HG02938 (cell line): ENCODE measurements around the gene CISD3.

Source experiments
- ATAC-seq: cut with Tn5 transposase; IDR thresholded peaks from one replicate; pipeline ENCODE4 v1.9.1; 2021; ENCODE audit warnings: mild to moderate bottlenecking, moderate library complexity; ENCODE audit not compliant: unreplicated experiment

The CISD3 gene

GRCh38 chr17:38766341-38766740 is 36.2 kb downstream of the CISD3 start:
- ATAC-seq: no peak

GRCh38 chr17:38768417-38768816 is 38.3 kb downstream of the CISD3 start:
- ATAC-seq: no peak

DNA sequence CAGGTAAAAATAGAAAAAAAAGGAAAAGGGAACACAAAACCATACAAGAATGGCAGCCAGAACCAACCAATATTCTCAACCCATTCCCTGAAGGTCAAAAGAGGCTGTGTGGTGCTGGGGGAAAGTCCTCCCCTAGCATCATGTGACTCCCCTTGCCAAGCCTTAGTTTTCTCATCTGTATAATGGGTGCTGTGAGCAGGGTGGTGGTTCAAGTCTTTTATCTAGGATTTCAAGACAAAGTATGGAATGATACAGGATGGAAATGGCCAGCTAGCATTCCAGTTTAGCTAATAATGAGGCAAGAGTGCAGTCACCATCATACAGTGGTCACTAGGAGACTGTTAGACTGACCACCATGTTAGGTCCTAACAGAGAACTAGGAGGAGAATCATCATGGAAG is 43.1 kb downstream of the CISD3 start:
- ATAC-seq: no peak

DNA sequence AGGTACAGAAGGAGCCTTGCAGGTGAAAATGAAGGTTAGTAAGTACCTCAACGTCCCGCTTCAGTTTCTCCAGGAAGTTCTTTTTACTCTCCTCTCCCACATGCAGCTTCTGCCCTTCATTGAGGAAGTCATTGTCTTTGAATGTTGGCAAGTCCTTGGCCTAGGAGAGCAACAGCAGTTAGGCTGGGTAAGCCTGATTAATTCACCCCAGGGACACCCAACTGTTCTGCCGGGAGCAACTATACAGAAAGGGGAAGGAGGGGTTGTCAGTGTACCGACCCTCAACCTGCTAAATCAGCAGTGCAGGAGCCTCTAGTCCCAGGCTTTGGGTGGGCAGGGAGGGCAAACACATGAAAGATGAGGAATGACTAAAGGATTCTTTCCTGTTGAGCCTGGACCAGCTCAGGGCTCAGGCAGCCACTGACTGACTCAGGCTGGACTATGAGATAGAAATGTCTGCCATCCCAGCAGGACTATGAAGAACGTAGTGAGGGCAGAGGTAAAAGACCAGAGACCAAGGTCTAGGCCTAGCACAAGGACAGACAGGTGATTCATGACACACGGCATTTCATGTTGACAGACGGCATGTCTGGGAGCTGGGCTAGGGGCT is 47.6 kb downstream of the CISD3 start:
- ATAC-seq: no peak

GRCh38 chr17:38779965-38780752 is 50.0 kb downstream of the CISD3 start:
- no peak for ATAC-seq

DNA sequence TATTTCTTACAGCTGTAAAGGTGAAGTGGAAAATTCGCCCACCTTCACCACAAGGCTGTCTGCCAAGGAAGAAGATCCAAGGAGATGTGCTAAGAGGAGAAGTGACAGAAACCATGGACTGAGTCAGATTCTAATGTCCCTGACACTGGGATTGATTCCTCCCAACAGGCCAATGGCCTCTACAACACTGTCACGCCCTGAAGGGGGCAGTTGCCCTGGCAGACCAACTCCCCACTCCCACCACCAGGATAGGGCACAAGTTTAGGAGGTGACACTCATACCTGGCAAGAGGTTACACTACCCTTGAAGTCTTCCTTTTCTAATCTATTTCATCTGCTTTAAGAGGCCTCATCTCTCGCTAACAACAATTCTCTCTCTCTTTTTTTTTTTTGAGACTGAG is 53.1 kb downstream of the CISD3 start:
- no peak for ATAC-seq
